Measurements from ENCODE around the gene SEZ6L2. TPM values are rescaled to one million over a fixed set of nuclear protein-coding genes. Genes with fewer than 3 reads are reported as not detected.
"Not testable (repeated sequence)": the region's sequence is repeated elsewhere in the genome, so short reads cannot be mapped to it uniquely, and the experiment has no call there.

The SEZ6L2 gene
- 176 TPM for total RNA-seq (ENCODE audit: unreplicated experiment)
- long read RNA-seq, partial matches to known transcripts, result 24 of 36 reads
- long read RNA-seq, other reads (novel, unspliced or antisense), result 10 of 36 reads

DNA sequence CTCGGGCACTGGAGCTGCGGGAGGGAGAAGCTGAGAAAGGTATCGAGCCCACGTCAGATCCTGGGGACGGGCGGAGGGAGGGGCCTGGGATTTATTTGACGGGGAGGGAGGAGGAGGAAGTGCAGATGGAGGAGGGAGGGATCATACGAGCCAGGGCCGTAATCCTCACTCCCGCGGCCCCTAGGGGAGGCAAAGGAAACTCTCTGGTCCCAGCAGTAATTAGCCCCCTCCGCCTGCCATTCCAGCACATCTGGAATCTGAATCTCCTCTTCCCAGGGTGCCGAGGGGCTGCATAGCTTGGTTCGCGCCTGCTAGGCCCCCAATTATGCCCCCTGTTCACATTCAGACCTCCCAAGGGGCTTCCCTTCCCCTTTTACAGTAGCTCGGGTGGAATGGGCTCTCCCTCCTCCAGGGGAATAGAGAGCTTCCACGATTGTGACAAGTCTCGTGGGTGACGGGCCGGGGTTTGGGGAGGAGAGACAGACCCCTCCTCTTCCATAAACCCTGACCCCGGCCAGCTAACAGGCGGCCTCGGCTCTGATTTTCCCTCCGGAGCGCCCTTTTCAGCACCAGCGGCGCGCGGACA is at the start of gene SEZ6L2:
Gene SEZ6L2, minus strand, starts transcription at position 35 of the 586 bp plus-strand sequence. CDS start 531 bp downstream, outside the sequence.
- peaks cover 21% of the 10 kb centered on the region for H3K4me1 Mint-ChIP-seq (ENCODE audit: low read depth, unreplicated experiment)
- H3K27me3 Mint-ChIP-seq (ENCODE audit: unreplicated experiment), result peaks cover 7% of the 10 kb centered on the region
- peak within 1 kb of the TSS; percentile 99 for H3K4me3 Mint-ChIP-seq (ENCODE audit: unreplicated experiment)
- TF ChIP-seq CTCF (IDR thresholded peaks at IDR 0.05; ENCODE audit: partially characterized antibody, unreplicated experiment), result peak; percentile 32
- peak; percentile 91 for DNase-seq
- peaks cover 4% of the 10 kb centered on the region for H3K36me3 Mint-ChIP-seq (ENCODE audit: unreplicated experiment)
- peaks cover 14% of the 10 kb centered on the region for H3K9me3 Mint-ChIP-seq (ENCODE audit: unreplicated experiment)
- peak within 1 kb of the TSS; percentile 96 for H3K27ac Mint-ChIP-seq (ENCODE audit: unreplicated experiment)

- Mint-ChIP-seq H3K9me3 (ENCODE audit: unreplicated experiment) (peaks cover 6% of the 10 kb centered on the region), H3K4me1 (ENCODE audit: low read depth, unreplicated experiment) (no peaks in the 10 kb centered on the region), H3K27ac (ENCODE audit: unreplicated experiment) (no peak overlapping the region), H3K27me3 (ENCODE audit: unreplicated experiment) (no peaks in the 10 kb centered on the region), H3K4me3 (ENCODE audit: unreplicated experiment) (no peak overlapping the region), H3K36me3 (ENCODE audit: unreplicated experiment) (peaks cover 10% of the 10 kb centered on the region)
- TF ChIP-seq CTCF (IDR thresholded peaks at IDR 0.05; ENCODE audit: partially characterized antibody, unreplicated experiment), result no peak
- no peak for DNase-seq
Measured at GRCh38 chr16:29947897-29948296, 48.5 kb upstream of the SEZ6L2 start.

GRCh38 chr16:29943846-29944799 is 44.8 kb upstream of the SEZ6L2 start:
- Mint-ChIP-seq H3K27ac (ENCODE audit: unreplicated experiment) (no peak overlapping the region), H3K36me3 (ENCODE audit: unreplicated experiment) (no peaks in the 10 kb centered on the region), H3K4me3 (ENCODE audit: unreplicated experiment) (no peak overlapping the region), H3K4me1 (ENCODE audit: low read depth, unreplicated experiment) (no peaks in the 10 kb centered on the region), H3K9me3 (ENCODE audit: unreplicated experiment) (no peaks in the 10 kb centered on the region), H3K27me3 (ENCODE audit: unreplicated experiment) (no peaks in the 10 kb centered on the region)
- no peak for DNase-seq
- TF ChIP-seq CTCF (IDR thresholded peaks at IDR 0.05; ENCODE audit: partially characterized antibody, unreplicated experiment), result no peak

DNA sequence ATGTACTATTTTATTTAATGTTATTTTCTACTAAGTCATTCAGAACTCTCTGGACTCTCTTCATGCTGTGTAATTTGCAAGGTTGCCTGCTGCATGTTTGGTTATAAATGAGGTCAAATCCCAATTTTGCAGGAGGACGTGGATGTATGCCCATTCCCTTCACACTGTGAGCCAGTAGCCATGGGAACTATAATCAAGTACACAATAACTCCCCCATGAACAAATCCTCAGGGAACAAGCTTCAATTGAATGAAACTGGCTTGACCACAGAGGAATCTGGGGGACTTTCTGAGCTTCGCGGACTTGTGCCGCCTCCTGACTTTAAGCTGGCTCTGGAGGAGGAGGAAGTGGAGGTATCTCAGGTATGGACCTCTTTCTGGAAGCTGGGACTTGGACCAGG is 41.3 kb upstream of the SEZ6L2 start:
- Mint-ChIP-seq H3K27ac (ENCODE audit: unreplicated experiment) (no peak overlapping the region), H3K4me1 (ENCODE audit: low read depth, unreplicated experiment) (no peaks in the 10 kb centered on the region)

GRCh38 chr16:29931750-29932149 is 32.4 kb upstream of the SEZ6L2 start:
- not testable (repeated sequence) for H3K4me3 Mint-ChIP-seq (ENCODE audit: unreplicated experiment); H3K27ac Mint-ChIP-seq (ENCODE audit: unreplicated experiment); H3K4me1 Mint-ChIP-seq (ENCODE audit: low read depth, unreplicated experiment); H3K27me3 Mint-ChIP-seq (ENCODE audit: unreplicated experiment); DNase-seq; H3K36me3 Mint-ChIP-seq (ENCODE audit: unreplicated experiment); H3K9me3 Mint-ChIP-seq (ENCODE audit: unreplicated experiment)

More for the DNA sequence above, 41.3 kb upstream of the SEZ6L2 start:
- Mint-ChIP-seq H3K27me3 (ENCODE audit: unreplicated experiment) (no peaks in the 10 kb centered on the region), H3K4me3 (ENCODE audit: unreplicated experiment) (no peak overlapping the region), H3K9me3 (ENCODE audit: unreplicated experiment) (no peaks in the 10 kb centered on the region), H3K36me3 (ENCODE audit: unreplicated experiment) (no peaks in the 10 kb centered on the region)
- no peak for DNase-seq
- TF ChIP-seq CTCF (IDR thresholded peaks at IDR 0.05; ENCODE audit: partially characterized antibody, unreplicated experiment), result no peak
